Endometrium (tissue), 2 donors: ENCODE measurements around the gene GPC1.

Experiments
- FAIRE-seq: peaks from 2 replicates; lab custom pipeline; 2012; peaks lifted over from hg19 to GRCh38; lab: Jason Lieb, UNC
- donor health status: control.
- donor health status: control.

The GPC1 gene

DNA sequence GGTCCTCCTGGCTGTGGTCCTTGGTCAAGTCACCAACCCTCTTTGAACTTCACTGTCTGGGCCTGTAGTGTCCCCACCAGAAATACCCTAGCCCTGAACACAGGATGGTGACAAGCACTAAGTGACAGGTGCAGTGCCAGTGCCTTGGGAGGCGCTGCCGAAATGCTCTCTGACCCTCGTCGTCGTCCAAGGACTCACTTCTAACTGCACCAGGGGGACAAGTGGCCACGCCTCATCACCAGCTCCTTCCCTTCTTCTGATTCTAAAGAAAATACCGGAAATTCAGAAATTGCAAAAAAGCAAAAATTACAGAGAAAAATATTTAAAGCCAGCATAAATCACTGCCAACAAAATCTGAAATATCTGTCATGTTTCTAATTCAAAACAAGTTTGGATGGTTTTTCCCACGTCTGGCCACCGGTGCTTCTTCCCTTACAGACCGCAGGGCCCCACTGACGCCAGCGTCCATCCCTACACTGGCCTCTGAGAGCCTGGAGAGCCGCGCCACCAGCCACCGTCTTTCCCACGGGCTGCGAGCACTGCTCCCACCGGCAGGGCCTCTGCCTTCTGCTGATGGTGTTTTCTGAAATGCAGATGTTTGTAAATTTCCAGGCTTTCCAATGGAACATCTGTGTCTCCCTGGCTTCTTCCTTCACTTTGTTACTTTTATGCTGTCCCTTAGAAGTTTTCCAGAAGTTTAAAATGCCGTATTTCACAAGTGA, 37.4 kb upstream of the GPC1 start:
- FAIRE-seq = peak; percentile 39

DNA sequence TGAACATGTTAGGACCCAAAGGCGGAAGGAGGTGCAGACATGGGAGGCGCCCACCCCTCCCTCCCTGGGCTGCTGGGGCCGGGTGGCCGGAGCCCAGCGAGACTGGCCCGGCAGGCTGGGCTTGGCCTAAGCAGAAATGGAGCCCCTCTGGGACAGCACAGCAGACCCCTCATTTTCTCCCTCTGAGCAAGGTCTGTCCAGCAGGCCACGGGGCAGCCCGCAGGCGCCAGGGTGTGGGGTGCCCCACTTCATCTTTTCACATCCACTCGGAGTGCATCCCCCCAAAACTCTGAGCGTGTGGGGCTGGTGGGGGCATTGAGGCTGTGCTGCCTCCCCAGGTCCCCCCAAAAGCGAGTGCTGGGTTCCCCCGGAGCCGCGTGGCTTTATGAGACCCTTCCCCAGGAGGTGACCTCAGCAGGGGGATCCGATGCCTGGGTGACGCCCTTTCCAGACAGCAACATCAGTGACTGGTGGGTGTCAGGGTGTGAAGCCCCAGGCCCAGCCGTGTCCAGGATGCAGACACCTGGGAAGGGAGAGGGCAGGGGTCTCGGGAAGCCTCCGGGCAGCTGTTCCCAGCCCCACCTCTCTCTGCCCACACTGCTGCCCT, 36.7 kb upstream of the GPC1 start:
- no peak for FAIRE-seq

DNA sequence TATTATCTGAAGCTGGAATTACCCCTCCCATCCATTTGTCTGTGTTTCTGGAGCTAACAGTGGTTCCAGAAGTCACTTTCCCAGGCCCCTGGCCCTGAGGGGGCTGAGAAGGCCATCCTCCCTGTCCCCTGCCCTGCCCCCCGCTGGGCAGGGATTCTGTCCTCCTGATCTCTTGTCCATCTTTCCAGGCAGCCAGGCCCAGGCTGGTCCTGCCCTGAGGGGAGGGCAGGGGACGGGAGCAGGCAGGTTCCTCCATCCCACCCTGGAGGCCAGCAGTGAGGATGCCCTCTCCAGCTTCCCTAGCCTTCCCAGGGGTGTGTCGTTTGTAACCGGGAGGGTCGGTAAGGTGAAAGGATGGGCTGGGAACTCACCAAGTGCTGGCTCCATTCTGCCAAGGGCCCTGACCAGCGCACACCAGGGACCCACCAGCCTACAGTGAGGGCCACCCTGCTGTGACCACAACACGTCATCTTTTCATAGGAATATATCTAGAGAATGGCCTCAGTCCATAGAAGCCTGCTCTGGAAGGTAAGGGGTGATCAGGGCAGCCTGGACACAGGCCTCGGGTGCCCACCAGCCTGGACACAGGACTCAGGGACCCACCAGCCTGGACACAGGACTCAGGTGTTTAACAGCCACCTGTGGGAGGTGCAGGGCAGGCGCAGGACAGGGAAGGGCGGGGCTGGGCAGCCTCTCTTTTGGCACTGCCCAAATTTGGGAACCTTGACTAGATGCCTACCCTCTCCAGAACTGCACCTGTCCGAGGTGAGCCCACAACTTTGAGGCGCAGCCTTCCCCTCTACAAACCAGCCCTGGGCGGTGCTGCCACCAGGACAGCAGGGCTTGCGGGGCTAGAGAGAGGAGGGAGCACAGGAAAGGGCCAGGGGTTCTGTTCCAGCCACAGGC, 35.8 kb upstream of the GPC1 start:
- no peak for FAIRE-seq

DNA sequence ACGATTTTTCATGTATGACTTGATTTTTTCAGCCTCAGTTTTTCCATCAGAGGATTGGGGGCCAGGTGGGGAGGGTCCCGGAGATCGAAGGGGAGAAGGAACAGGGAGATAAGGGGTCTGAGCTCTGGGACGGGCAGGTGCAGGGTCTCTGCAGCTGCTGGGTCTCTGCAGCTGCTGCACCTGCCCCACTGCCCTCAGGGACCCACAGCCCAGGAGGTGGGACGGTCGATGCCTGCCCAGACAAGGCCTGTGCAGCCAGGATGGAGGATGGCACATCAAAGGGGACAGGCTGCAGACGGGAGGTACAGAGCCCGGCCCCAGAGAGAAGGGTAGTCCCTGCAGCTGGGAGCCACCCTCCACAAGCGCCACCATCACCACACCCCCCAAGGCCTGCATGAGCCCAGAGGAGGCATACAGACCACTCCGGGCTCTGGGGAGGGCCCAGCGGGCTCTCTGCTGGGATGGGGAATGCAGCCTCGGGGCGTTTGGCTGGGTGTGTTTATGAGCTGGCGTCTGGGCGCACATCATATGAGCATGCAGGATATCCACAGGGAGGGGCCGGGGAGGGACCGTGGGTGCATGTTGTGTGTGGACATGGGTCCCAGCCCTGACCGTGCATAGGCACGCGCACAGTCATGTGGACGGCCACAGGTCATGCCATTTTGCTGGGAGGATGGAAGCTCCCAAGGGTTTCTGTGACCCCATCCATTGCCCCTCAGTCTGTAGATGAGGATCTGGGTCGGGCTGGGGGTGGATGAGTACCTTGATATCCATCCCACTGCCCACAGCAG, 34.9 kb upstream of the GPC1 start:
- no peak for FAIRE-seq

DNA sequence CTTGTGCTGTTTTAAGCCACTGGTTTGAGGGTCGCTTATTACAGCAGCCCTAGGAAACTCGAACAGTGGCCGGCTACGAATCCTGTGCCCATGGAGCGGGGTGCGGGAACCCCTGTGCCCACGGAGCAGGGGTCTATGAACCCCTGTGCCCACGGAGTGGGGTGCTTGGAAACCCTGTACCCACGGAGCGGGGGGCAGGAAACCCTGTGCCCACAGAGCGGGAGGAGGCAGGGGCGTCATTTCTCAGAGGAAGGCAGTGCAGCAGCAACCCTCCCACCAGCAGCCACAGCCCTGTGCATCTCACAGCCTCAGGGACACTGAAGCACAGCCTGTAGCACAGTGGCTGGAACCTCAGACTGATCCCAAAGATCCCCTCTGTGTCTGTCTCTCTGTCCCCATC, 34.2 kb upstream of the GPC1 start:
- no peak for FAIRE-seq

DNA sequence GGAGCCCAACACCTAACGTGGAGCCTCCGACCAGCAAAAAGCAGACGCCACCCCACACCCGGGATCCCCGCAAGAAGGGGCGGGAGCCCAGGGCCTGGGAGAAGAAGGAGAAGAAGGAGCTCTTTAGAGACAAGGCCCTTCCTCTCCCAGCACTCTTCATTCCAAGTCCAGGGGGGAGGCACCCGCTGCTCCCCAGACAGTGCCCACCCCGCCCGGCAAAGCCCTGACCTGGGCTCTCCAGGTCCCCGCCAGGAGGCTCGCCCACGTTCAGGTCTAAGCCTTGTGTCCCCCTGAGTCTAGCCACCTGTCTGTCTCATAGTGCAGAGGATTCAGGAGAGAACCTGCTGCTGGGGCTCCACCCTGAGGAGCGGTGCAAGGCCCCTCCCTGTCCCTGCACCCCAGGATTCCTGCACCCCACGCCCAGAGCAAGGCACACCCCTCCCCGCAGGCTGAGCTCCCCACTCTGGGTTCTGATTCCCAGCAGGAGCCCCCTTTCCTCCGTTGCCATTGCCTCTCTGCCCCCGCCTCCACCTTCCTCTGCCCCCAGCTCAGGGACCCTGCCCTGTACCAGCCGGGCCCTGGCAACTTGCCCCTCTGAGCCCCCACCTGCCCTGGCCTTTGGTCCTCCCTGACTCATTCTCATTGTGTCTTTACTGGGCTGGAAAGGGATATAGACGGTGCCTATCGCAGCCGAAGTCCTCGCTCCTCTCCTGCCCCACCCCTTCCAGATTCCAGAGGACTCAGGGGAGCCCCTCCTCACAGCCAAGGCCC, 33.5 kb upstream of the GPC1 start:
- no peak for FAIRE-seq

DNA sequence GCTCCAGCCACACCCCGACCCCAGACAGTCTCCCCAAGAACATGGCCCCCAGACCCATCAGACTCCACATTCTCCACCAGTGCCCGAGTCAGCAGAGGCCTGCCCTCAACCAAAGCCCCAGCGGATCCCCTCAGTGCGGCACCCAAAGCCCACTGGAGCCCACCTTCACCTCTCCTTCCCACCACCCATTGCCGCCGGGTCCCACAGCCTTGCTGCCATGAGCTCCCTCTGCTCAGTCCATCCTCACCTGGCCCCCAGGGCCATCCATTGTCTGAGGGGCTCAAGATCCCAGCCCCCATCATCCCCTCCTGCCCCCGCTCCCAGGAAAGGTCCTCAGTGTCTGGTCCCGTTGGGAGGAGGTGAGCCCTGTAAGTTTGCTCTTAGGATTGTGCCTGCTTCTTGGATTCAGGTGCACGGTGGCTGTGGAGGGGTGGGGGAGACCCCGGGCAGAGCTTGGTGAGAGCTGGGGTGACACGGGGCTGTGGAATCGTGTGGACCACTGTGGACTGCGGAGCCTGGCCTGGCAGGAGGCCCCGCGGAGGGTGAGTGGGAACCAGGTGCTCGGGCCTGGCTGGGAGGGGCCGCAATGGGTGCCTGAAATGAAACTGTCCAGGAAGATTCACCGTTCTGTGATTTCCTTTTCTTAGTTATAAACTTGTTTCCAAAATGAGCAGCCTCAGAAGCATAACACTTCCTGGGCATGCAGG, 32.7 kb upstream of the GPC1 start:
- no peak for FAIRE-seq

DNA sequence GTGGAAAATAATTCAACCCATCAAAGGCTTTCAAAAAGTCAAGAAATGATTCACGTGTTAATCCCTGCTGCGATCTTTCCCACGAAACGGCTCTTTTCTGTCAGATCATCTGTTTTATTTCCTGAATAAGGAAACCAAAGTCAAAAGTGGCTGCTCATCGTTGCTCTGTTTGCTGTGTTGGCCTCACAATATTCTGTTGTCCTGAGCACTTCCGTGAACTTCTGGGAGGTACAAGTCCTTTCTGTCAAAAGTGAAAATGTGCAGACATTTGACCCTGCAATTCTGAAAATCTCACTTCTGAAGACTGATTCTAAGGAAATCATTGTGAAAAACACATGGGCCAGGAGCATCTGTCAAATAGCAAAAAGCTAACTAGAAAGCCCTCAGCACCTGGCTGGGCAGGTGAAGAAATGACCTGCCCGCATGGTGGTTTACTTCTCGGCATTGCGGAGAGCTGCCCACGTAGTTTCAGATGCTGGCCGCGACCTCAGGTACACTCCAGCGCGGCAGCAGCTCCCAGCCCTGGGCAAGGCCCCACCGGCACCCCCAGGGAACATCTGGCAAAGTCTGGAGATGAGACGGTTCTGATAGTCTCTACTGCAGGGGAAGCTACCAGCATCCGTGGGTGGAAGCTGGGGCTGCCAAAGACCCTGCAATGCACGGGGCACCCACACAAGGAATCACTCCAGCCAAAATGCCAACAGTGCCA, 31.9 kb upstream of the GPC1 start:
- no peak for FAIRE-seq

DNA sequence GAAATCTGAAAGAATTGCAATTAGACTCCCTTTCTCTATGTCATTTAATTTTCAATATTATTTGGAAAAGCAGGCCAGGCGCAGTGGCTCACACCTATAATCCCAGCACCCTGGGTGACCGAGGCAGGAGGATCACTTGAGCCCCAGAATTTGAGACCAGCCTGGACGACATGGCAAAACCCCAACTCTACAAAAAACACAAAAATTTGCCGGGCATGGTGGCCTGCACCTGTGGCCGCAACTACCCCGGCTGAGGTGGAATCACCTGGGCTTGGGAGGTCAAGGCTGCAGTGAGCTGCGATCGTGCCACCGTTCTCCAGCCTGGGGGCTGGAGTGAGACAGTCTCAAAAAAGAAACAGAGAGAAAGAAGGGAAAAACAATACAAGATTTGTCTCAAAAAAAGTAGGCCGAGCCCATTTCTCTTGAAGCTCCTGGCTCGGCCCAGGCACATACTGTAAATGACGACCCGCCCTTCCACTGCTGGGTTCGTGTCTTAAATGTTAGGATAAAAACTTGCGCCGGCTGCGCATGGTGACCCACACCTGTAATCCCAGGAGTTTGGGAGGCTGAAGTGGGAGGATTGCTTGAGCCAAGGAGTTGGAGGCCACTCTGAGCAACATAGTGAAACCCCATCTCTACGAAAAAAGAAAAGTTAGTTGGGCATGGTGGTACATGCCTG, 31.1 kb upstream of the GPC1 start:
- FAIRE-seq = no peak

DNA sequence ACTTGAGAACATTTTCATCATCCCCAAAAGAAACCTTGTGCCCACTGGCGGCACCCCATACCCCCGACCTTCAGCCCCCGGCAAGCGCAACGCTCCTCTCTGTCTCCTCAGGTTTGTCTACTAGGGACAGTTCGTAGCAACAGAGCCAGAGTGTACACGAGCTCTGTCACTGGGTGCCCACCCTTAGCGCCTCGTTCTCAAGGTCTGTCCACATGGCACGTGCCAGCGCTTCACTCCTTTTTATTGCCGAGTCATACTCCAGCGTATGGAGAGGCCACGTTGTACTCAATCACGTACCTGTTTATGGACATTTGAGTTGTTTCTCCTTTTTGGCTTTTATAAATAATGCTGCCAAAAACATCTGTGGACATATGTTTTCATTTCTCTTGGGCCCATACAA, 30.3 kb upstream of the GPC1 start:
- no peak for FAIRE-seq

DNA sequence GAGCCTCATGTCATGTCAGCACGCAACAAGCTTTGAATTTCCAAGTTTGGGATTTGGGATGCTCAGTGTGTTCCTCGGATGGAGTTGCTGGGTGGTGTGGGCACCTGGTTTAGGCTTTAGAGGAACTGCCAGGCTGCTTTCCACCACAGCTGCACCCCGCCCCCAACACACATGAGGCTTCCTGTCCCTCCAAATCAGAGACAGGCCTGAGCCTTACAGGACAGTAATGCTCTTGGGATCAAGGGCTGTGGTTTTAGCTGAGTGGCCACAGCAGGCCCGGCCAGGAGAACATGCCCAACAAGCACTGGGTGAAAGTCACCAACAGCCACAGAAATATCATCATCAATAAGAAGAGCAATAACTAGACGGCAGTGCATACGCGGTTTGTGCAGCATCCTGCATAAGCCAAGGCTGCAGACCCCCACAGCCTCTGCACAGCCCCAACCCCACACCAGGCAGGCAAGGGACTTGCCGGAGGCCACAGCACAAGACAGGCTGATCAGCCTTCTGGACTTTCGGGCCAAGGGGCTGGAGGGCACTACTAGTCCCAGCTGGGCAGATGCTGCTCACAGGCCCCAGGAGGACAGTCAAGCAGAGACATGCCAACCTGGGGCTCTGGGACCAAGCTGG, 29.7 kb upstream of the GPC1 start:
- FAIRE-seq = no peak

DNA sequence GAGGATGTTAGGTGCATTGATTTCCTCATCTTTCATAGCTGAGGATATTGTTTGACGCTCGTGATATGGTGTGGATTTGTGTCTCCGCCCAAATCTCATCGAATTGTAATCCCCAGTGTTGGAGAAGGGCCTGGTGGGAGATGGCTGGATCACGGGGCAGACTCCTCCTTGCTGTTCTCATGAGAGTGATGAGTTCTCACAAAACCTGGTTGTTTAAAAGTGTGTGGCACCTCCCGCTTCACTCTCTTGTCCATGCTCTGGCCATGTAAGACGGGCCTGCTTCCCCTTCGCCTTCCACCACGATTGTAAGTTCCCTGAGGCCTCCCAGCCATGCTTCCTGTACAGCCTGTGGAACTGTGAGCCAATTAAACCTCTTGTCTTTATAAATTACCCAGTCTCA, 28.4 kb upstream of the GPC1 start:
- no peak for FAIRE-seq

DNA sequence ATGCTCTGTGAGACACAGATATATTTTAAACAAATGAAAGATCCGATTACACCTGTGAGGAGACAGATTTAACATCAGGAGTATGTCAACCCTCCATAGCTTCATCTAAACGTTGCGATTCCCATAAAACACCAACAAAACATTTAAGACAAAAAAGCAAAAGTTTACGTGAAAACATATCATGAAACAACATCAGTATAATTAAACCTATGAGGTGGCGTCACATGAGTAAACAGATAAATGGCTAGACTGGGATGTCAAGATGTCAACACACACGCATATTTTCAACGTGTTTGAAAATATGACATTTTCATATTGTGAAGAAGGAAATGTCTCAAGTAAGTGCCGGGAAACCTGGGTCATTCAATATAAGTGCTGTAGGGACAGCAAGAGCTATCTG, 25.5 kb upstream of the GPC1 start:
- FAIRE-seq = no peak

DNA sequence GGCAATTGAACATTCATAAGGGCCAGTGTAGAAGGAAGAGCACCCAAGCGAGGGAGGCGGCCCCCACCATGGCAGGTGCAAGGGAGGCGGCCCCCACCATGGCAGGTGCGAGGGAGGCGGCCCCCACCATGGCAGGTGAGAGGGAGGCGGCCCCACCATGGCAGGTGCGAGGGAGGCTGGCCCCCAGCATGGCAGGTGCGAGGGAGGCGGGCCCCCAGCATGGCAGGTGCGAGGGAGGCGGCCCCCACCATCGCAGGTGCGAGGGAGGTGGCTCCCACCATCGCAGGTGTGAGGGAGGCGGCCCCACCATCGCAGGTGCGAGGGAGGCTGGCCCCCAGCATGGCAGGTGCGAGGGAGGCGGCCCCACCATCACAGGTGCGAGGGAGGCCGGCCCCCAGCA, 24.7 kb upstream of the GPC1 start:
- FAIRE-seq = no peak

DNA sequence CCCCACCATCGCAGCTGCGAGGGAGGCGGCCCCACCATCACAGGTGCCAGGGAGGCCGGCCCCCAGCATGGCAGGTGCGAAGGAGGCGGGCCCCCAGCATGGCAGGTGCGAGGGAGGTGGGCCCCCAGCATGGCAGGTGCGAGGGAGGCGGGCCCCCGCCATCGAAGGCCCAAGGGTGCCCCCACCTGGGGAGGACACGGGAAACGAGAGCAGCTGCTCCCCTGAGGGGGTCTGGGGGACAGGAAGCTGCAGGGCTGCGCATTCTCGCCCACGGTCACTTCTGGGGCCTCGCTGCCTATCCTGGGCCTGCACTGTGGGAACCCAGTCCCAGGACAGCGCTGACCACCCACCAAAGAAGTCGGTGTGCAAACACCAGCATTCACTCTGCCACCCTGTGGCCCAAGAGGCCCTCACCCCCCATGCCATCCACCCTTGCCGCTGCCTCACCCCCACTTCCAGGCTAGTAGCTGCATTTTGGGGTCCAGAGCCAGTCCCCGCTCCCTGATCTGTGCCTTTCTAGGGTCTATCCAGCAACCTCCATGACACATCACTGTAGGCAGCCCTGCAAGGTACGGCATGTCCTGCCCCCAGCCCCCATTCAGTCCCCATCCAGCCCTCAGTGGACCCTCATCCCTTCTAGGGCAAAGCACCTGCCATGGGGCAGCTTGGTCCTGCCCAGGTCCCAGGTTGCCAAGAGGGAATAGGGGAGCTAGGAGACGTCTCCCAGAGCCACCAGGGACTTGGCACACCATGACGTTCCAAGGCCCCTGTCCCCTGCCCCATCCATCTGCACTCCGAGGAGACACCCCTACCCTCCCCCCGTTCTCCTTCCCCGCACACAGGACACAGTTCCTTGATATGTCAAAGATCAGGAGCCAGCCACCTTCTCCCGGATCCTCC, 24.0 kb upstream of the GPC1 start:
- no peak for FAIRE-seq

DNA sequence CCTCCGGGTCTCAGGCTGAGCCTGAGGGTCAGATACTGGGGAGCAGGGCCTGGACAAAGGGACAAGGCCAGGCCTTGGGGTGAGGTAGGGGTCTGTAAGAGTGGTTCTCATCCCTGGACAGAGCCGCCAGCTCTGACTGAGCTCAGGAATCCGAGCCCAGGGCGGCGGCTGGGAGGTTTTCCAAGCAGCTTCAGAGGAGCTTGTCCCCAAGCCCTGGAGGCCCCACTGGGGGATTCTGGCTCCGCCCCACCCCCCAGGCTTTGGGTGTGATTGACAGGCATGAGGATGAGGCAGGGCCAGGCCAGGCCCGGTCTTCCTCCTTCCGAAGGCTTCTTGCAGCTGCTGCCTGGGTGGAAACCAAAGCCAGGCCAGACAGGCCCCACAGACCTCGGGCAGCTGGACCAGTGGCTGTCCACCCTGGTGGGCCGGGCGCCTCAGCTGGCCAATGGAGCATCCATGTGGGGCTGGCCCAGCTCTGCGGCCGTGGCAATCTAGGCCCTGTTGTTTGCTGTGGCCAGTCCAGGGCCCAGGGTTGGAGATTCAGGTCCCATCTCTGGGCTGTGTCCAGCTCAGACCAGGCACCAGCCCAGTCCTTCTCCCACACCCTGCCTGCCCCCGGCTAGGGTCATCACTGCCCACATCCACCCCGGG, 23.1 kb upstream of the GPC1 start:
- FAIRE-seq = no peak

DNA sequence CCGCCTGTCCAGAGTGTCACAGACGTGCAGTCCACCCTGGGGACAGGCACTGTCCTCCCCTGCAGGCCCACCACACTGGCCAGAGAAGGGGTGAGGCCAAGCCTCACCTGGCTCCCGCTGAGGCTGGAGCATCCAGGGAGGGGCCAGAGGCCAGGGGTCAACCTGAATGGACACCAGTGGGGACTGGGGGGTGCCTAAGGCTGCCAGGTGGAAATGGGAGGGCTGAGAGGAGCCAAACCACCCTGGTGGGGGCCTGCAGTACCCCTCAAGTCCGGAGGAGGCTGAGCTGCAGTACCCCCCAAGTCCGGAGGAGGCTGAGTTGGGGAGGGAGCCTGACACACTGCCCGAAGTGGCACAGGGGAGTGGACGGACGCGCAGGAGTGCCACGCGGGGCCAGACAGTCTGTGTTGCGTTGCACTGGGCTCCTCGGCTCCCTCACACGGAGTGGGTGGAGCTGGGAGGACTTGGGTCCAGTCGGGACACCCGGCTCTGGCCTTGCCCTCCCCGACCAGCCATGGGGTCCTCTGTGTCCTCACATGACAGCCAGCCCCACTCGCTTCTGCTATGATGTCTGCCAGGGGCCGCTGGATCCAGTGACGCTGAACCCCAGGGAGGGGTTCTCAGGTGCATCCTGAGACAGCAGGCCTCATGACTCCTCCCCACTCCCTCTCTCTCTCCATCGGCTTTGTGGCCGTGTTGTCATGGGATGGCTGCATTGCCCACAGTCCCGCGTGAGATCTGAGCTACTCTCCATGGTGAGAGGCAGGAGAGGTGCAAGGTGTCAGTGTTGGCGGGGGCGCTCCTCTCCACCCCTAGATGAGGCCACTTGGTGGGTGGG, 22.3 kb upstream of the GPC1 start:
- FAIRE-seq = no peak
